H4 (cell line): ENCODE measurements around the gene ADARB1. TPM values are rescaled to one million over a fixed set of nuclear protein-coding genes. Genes with fewer than 3 reads are reported as not detected.

Source experiments
- DNase-seq: peaks from one replicate; pipeline ENCODE4 v3.0.0-alpha.2; 2015; ENCODE audit warnings: low spot score
- total RNA-seq: library from RNA; depleted of rRNA; stranded (reverse); fragments of >200 nt; shearing (Covaris generic); gene quantifications from 2 replicates; pipeline ENCODE4 v1.2.3, GENCODE V29; 2014

Gene ADARB1
- total RNA-seq, 1 experiment from 2014 or later: 10.2 TPM

GRCh38 chr21:45202344-45202743 is 128.0 kb downstream of the ADARB1 start:
- DNase-seq: no peak

GRCh38 chr21:45202889-45203288 is 128.5 kb downstream of the ADARB1 start:
- DNase-seq: no peak

- no peak for DNase-seq
These were observed 129.6 kb downstream of the ADARB1 start for GRCh38 chr21:45203983-45204382.

GRCh38 chr21:45204395-45204794 is 130.0 kb downstream of the ADARB1 start:
- DNase-seq: no peak

GRCh38 chr21:45207839-45208626 is 133.7 kb downstream of the ADARB1 start:
- no peak for DNase-seq

GRCh38 chr21:45208627-45208951 is 134.2 kb downstream of the ADARB1 start:
- DNase-seq: no peak

- DNase-seq: peak; percentile 79
These were observed 134.7 kb downstream of the ADARB1 start for GRCh38 chr21:45209046-45209445.

GRCh38 chr21:45209685-45210284 is 135.4 kb downstream of the ADARB1 start:
- DNase-seq: no peak

- no peak for DNase-seq
These were observed 136.1 kb downstream of the ADARB1 start for GRCh38 chr21:45210461-45210983.

- no peak for DNase-seq
These were observed 137.3 kb downstream of the ADARB1 start for GRCh38 chr21:45211661-45212060.

GRCh38 chr21:45213392-45213791 is 139.0 kb downstream of the ADARB1 start:
- DNase-seq: no peak

GRCh38 chr21:45215213-45215612 is 140.8 kb downstream of the ADARB1 start:
- no peak for DNase-seq

GRCh38 chr21:45217010-45217409 is 142.6 kb downstream of the ADARB1 start:
- no peak for DNase-seq

GRCh38 chr21:45219517-45219916 is 145.1 kb downstream of the ADARB1 start:
- no peak for DNase-seq

- DNase-seq: no peak
These were observed 145.7 kb downstream of the ADARB1 start for GRCh38 chr21:45220071-45220481.

- no peak for DNase-seq
These were observed 146.5 kb downstream of the ADARB1 start for GRCh38 chr21:45220714-45221490.

GRCh38 chr21:45222001-45222400 is 147.6 kb downstream of the ADARB1 start:
- no peak for DNase-seq

- DNase-seq: no peak
These were observed 149.1 kb downstream of the ADARB1 start for GRCh38 chr21:45223236-45224185.

GRCh38 chr21:45224189-45224938 is 150.0 kb downstream of the ADARB1 start:
- no peak for DNase-seq

GRCh38 chr21:45225041-45225740 is 150.8 kb downstream of the ADARB1 start:
- DNase-seq: no peak
